Hepatic stellate cell (primary cell): ENCODE results near the gene ABLIM2.
A peak's percentile ranks its signal among the peaks of the same experiment; 100 is the strongest.

Experiments used
- DNase-seq: peaks from one replicate; pipeline ENCODE4 v3.0.0; 2011; ENCODE audit warnings: low spot score

Gene ABLIM2

DNA sequence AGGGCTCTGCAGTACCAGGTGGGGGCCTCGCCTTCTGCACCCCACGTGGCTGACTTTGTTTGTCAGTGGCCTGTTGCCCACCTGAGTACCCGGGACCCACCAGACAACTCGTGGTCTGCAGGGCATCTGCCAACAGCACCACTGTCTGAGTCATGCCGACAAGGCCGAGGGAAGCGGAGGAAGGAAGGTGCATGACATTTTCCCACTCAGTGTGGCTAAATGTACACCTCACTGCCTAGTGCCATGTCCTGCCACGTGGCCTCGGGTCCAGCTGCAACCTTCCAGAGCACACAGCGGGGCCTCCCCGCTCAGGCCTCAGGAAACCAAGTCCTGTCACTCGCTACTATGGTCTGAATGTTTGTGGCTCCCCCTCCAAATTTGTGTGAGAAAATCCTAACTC, 22.1 kb downstream of the ABLIM2 start:
- DNase-seq: no peak

GRCh38 chr4:8135666-8136065, 22.9 kb downstream of the ABLIM2 start:
- DNase-seq: no peak

- no peak for DNase-seq
Measured at GRCh38 chr4:8133897-8134563, 24.6 kb downstream of the ABLIM2 start.

DNA sequence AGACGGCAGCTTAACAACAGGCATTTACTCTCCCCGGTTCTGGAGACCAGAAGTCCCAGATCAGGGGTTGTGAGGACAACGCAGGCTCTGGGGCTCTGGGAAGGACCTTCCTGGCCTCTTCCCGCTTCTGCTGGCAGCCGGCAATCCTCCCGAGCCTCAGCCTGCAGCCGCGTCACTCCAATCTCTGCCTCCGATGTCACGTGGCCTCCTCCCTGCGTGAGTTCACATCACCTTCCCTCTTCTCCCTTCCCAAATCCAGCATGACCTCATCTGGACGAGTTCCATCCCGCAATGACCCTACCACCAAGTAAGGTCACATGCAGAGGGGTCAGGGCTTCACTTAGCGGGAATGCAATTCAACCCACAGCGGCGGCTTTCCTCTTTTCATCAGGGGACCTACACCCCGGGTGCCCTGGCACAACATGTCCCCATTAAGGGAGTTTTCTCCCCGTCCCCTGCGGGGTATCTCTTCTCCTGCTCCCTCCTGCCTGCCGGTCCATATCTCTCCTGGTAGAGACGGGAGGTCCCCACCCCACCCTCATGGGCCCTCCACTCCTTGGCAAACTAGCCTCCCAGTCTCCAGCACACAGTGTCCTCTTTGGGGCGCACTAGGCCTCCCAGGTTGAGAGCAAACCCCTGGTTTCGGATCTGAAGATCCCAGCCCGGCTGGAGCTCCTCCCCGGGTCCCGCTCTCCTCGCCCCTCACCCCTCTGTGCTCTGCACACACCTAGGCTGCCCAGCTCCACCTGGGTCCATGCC, 25.5 kb downstream of the ABLIM2 start:
- peak; percentile 49 for DNase-seq

DNA sequence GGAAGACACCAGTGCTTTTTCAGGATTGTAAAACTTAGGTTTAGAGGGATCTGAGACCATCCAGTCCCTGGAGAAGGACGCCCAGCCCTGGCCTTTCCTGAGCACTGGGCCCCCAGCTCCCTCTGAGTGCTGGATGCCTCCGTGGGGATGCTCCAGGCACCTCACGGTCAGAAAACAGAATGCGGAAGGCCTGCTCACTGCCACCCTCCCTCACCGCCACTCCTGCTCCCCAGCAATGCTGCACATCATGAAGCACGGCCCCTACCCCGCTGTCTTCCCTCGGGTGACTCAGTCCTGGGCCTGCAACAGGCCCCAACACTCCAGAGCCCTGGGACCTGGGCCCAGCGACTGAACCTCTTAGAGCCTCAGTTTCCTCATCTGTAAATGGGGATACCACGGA, 26.2 kb downstream of the ABLIM2 start:
- DNase-seq: no peak

DNA sequence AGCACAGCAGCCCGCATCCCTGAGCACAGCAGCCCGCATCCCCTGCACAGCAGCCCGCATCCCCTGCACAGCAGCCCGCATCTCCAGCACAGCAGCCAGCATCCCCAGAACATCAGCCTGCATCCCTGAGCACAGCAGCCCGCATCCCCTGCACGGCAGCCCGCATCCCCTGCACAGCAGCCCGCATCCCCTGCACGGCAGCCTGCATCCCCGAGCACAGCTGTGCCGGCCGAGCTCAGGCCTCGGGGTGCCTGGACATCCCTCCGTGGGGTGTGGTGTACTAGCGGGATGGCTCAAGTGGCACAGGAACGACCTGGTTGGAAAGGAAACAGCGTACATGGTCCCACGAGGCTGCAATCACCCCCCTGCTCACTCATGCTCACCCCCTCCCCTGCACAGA, 26.8 kb downstream of the ABLIM2 start:
- DNase-seq: no peak

DNA sequence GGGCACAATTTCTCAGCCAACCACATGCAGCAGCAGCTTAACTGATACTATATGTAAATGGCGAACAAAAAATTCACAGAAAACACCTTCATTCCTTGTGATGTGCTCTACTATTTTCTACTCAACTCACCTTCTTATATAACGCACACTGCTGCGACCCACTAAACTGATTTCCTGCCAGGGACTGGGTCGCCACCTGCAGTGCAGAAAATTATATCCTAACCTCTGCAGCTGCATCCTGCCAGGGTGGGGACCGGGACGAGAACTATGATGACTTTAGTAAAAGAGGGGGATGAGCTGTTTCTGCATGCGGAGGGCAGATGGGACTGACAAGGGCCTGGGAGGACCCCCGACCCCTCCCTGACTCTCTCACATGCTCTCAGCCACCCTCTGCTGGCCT, 27.4 kb downstream of the ABLIM2 start:
- DNase-seq: no peak

DNA sequence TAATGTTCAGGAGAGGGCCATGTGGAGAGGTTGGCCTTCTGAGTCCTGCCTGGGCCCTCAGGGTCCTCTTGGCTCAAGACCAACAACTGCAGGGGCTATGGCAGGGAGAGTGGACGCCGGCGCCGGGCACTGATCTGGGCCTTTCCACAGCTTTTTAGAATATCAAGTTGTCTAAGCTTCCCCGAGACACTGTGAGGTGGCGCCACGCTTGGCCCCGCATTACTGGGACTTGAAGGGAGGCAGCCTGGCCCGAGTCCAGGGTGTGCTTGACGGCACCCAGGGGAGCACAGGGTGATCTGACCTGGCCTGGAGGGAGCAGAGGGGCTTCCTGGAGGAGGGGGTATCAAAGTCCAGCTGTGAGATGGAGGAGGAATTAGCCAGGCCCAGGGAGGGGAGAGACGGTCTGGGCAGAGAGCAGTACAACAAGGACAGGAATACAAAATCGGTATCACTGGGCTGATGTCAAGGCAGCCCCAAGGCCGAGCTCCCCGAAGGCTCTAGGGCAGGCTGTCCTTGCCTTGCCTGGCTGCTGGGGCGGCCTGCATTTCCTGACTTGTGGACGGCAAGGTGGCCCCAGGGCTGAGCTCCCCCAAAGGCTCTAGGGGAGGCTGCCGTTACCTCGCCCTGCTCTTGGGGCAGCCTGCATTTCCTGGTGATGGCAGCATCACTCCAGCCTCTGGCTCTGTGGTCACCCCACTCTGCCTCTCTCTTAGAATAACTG, 28.1 kb downstream of the ABLIM2 start:
- no peak for DNase-seq

DNA sequence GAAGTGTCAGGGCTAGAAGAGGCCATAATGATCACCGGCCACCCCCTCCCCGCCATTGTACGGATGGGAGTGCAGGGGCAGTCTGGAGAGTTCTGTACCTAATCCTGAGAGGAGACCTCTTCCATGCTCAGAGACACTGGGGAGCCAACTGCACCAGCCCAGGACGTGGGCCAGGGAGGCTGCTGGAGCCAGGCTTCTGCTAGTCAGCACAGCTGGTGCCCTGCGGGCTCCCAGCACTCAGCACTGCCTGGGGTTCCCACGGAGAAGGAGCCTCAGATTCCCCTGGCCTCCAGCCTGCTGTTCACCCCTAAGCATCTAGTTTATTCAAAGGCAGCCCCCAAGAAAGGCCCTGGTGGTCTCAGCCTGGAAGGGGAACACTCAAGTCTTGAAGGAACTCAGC, 28.8 kb downstream of the ABLIM2 start:
- DNase-seq: no peak

GRCh38 chr4:8129136-8129535, 29.5 kb downstream of the ABLIM2 start:
- DNase-seq: no peak

- no peak for DNase-seq
Measured at GRCh38 chr4:8128100-8128856, 30.3 kb downstream of the ABLIM2 start.

GRCh38 chr4:8127051-8127826, 31.4 kb downstream of the ABLIM2 start:
- DNase-seq: no peak

DNA sequence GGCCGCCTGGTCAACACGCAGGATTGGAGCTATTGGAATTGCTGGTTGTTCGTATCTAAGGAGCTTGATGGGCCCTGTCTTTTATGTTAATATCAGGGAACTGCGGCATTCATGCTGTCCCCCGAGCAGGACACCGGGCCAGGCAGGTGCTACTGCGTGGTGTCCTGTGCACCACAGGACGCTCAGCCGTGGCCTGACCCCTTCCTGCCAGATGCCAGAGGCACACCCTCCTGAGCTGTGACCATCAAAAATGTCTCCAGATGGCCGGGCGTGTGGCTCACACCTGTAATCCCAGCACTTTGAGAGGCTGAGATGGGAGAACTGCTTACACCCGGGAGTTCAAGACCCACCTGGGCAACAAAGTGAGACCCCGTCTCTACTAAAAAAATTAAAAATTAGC, 32.1 kb downstream of the ABLIM2 start:
- DNase-seq: no peak

DNA sequence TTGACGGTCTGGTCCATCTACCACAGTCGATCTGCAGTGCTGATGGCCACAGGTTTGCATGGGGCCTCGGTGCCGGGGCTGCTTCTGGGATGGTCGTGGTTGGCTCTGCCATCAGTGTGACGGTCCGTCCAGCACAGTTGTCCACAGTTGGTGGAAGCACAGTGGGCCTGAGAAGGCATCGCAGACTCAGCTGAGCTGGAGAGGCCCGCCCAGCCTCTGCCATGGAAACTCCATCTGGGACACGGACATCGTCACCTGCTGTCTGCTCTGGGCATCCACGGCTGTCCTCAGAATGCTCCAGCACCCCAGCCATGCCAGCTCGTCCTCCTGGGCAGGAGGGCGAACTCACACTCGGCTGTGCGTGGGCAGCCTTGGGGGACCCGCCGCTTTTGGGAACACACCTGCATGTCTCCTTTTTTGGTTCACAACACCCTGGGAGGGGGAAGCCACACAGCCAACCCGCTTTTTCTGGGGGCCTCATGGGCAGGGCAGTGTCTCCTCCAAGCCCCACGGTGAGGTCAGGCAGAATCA, 33.0 kb downstream of the ABLIM2 start:
- DNase-seq: no peak

- DNase-seq: no peak
Measured at GRCh38 chr4:8123870-8124269, 34.7 kb downstream of the ABLIM2 start.

DNA sequence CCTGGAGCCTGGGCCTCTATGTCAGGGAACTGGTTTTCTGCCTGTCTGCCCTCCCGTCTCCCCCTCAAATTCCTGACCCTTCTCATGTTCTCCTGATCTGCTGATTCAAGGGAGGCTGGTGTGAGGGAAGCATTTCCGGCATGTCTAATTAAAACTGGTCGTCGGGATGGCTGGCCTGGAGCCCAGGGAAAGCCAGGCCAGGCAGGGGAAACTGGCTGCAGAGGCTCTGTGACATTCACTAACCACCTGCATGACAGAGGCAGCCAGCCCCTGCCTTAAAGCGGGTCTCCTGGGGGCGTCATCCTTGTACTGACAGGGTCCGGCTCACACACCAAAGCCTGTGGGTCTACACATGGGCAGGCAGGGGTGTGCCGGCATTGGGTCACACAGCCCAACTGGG, 35.2 kb downstream of the ABLIM2 start:
- DNase-seq: no peak

DNA sequence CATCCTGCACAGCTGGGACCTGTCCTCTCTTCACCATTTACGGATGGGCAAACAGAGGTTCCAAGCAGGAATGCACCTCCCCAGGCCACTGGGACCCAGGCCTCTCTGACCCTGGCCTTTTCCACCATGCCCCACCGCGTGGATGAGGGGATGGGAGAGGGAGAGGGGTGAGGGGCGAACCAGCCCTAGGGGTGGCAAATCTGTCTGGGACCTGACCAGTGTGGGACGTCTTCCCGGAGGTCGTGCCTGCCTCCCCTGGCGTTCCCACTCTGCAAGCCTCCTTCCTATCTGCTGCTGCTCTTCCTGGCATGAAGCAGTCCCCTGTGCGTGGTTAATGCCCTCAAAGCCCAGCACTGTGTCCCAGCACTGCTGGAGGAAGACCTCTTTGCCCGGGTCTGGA, 35.9 kb downstream of the ABLIM2 start:
- DNase-seq: no peak

DNA sequence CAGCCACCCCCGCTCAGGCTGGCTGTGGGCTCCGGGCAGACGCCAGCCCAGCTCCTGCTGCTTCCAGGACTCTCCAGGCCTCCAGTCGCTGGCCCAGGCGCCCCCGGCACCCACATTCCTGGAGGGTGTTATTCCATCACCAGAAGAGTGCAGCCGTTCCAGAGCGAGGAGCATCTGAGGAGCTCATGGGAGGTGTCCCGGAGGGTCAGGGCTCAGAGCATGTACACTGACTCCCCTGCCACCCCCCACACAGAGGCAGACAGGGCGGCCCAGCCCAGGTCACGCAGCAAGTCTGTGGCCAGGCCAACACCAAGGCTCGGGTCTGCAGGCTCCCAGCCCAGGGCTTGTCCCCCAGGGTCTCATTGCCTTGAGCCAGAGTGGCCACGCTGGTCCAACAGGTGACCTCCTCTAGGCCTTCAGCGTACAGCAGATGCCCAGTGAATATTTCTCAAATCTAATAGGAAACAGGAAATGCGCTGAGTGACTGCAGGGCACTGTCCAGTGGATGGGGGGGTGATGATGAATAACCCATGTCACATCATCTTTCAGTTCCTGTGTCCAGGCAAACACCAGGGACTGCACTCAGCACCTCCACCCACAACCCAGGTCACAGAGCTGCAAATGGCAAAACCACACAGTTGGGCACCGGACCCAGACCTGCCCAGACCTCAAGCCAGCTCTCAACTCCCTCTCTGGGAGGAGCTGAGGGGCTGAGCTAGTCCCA, 37.2 kb downstream of the ABLIM2 start:
- no peak for DNase-seq

GRCh38 chr4:8120501-8120900, 38.1 kb downstream of the ABLIM2 start:
- DNase-seq: no peak

- no peak for DNase-seq
Measured at GRCh38 chr4:8119877-8120276, 38.7 kb downstream of the ABLIM2 start.

GRCh38 chr4:8118531-8118930, 40.1 kb downstream of the ABLIM2 start:
- DNase-seq: no peak
